IMR-90 (cell line): Measurements from ENCODE around the gene ANKRD27. TPM values are rescaled to one million over a fixed set of nuclear protein-coding genes. Genes with fewer than 3 reads are reported as not detected.

Source experiments
- ATAC-seq: fragments of 200-7000 bp; cut with Tn5 transposase; 2 replicates; pipeline ENCODE4 v1.9.1; 2020; ENCODE audit warnings: low read depth, mild to moderate bottlenecking, moderate library complexity
- BruUV-seq: library from RNA; stranded (reverse); fragments of 400-500 nt; replicated peaks from 2 replicates; lab custom pipeline; 2021; lab: Mats Ljungman, UMichigan
- CTCF ChIA-PET: fragments of 300-600 bp; formaldehyde crosslinking; extraction: SDS; loops from one replicate; lab custom pipeline; 2021; ENCODE audit warnings: antibody characterized with exemption; lab: Yijun Ruan, JAX
- POLR2A ChIA-PET: fragments of 300-600 bp; sonication (Branson Sonifier 250); formaldehyde crosslinking; loops from one replicate; lab custom pipeline; 2022; ENCODE audit warnings: antibody characterized with exemption; ENCODE audit not compliant: unreplicated experiment; lab: Charles Lee
- DNase-seq: peaks from one replicate; pipeline ENCODE4 v3.0.0; 2013
- H2AFZ ChIP-seq: replicated peaks from 2 replicates; pipeline ENCODE3; 2013; ENCODE audit warnings: low read length, mild to moderate bottlenecking; ENCODE audit not compliant: poor library complexity
- H2AK5ac ChIP-seq: 2 replicates; pipeline ENCODE4 v1.6.1; 2013; ENCODE audit warnings: low read depth, low read length, inconsistent platforms
- H2AK9ac ChIP-seq: replicated peaks from 2 replicates; pipeline ENCODE3; 2013; ENCODE audit warnings: mild to moderate bottlenecking, low read depth, low read length, moderate library complexity; ENCODE audit not compliant: poor library complexity
- H2BK120ac ChIP-seq: 2 replicates; pipeline ENCODE4 v1.6.1; 2013; ENCODE audit warnings: low read depth, low read length, inconsistent platforms
- H2BK15ac ChIP-seq: 3 replicates; pipeline ENCODE4 v1.6.1; 2013; ENCODE audit warnings: low read depth, low read length, inconsistent platforms
- H2BK20ac ChIP-seq: 2 replicates; pipeline ENCODE4 v1.6.1; 2013; ENCODE audit warnings: low read depth, mild to moderate bottlenecking, inconsistent platforms, low read length, moderate library complexity
- H2BK5ac ChIP-seq: 2 replicates; pipeline ENCODE4 v1.6.1; 2013; ENCODE audit warnings: mild to moderate bottlenecking, low read depth, low read length, inconsistent platforms; ENCODE audit not compliant: poor library complexity, severe bottlenecking
- H3K14ac ChIP-seq: replicated peaks from 2 replicates; pipeline ENCODE4 v1.6.1; 2013; ENCODE audit warnings: low read depth, low read length, inconsistent platforms
- H3K18ac ChIP-seq: 2 replicates; pipeline ENCODE4 v1.6.1; 2013; ENCODE audit warnings: low read depth, low read length, control low read depth
- H3K23ac ChIP-seq: 2 replicates; pipeline ENCODE4 v1.6.1; 2013; ENCODE audit warnings: low read depth, low read length, inconsistent platforms
- H3K27ac ChIP-seq: 2 replicates; pipeline ENCODE4 v1.5.1; 2013; ENCODE audit warnings: mild to moderate bottlenecking, control low read depth, low read length; ENCODE audit not compliant: insufficient read depth
- H3K27me3 ChIP-seq: 2 replicates; pipeline ENCODE4 v1.6.1; 2013; ENCODE audit warnings: low read length; ENCODE audit not compliant: control insufficient read depth, insufficient read depth
- H3K36me3 ChIP-seq: 2 replicates; pipeline ENCODE4 v1.6.1; 2013; ENCODE audit warnings: low read length, mixed read lengths; ENCODE audit not compliant: control insufficient read depth, insufficient read depth
- H3K4ac ChIP-seq: 2 replicates; pipeline ENCODE4 v1.6.1; 2013; ENCODE audit warnings: low read depth, low read length, inconsistent platforms
- H3K4me1 ChIP-seq: 2 replicates; pipeline ENCODE4 v1.6.1; 2013; ENCODE audit warnings: low read length, mixed read lengths; ENCODE audit not compliant: control insufficient read depth, insufficient read depth
- H3K4me2 ChIP-seq: 2 replicates; pipeline ENCODE4 v1.6.1; 2013; ENCODE audit warnings: low read depth, mild to moderate bottlenecking, control low read depth, low read length, moderate library complexity
- H3K4me3 ChIP-seq: 2 replicates; pipeline ENCODE4 v1.5.1; 2013; ENCODE audit warnings: low read depth, mild to moderate bottlenecking, control low read depth, low read length, moderate library complexity; ENCODE audit not compliant: insufficient read depth
- H3K56ac ChIP-seq: 2 replicates; pipeline ENCODE4 v1.6.1; 2013; ENCODE audit warnings: low read length, inconsistent platforms; ENCODE audit not compliant: insufficient read depth; ENCODE audit errors: extremely low read depth
- H3K79me1 ChIP-seq, 2 experiments: 2 replicates each; pipeline ENCODE4 v1.6.1; 2013; ENCODE audit warnings: low read length in 2 of 2, inconsistent platforms in 1 of 2, low read depth in 1 of 2
- H3K9ac ChIP-seq: 2 replicates; pipeline ENCODE4 v1.6.1; 2013; ENCODE audit warnings: low read depth, low read length, control low read depth
- H3K9me1 ChIP-seq: 2 replicates; pipeline ENCODE4 v1.6.1; 2013; ENCODE audit warnings: low read length, inconsistent platforms; ENCODE audit not compliant: insufficient read depth
- H3K9me3 ChIP-seq: 2 replicates; pipeline ENCODE4 v1.6.1; 2013; ENCODE audit warnings: low read length; ENCODE audit not compliant: control insufficient read depth, insufficient read depth
- H4K20me1 ChIP-seq: 2 replicates; pipeline ENCODE4 v1.6.1; 2013; ENCODE audit warnings: low read length, inconsistent platforms; ENCODE audit not compliant: insufficient read depth
- H4K5ac ChIP-seq: 2 replicates; pipeline ENCODE4 v1.6.1; 2013; ENCODE audit warnings: mild to moderate bottlenecking, low read depth, low read length, control low read depth
- H4K8ac ChIP-seq, 2 experiments: 2 replicates each; pipeline ENCODE4 v1.6.1; 2013; ENCODE audit warnings: low read depth in 2 of 2, low read length in 2 of 2, control low read depth in 1 of 2, inconsistent platforms in 1 of 2
- H4K91ac ChIP-seq: 2 replicates; pipeline ENCODE4 v1.6.1; 2013; ENCODE audit warnings: low read depth, low read length, inconsistent platforms; ENCODE audit not compliant: insufficient read depth
- BHLHE40 ChIP-seq: fragments of 150-350 bp; IDR thresholded peaks from 2 replicates; pipeline ENCODE4 v1.6.1; 2016; ENCODE audit warnings: mild to moderate bottlenecking, low read depth, low read length
- CEBPB ChIP-seq: IDR thresholded peaks from 2 replicates; pipeline ENCODE4 v1.6.1; 2012; ENCODE audit warnings: low read depth, low read length, improper control_type of control experiment
- CHD1 ChIP-seq: IDR thresholded peaks from 2 replicates; pipeline ENCODE4 v1.6.1; 2012; ENCODE audit warnings: low read depth, low read length, improper control_type of control experiment
- FOS ChIP-seq: fragments of 150-350 bp; IDR thresholded peaks from 2 replicates; pipeline ENCODE4 v1.6.1; 2016; ENCODE audit warnings: low read depth, low read length
- MAFK ChIP-seq: IDR thresholded peaks from 2 replicates; pipeline ENCODE4 v1.6.1; 2012; ENCODE audit warnings: low read depth, low read length, improper control_type of control experiment
- MAZ ChIP-seq: IDR thresholded peaks from 2 replicates; pipeline ENCODE4 v1.6.1; 2012; ENCODE audit warnings: low read depth, mild to moderate bottlenecking, low read length, improper control_type of control experiment, moderate library complexity, borderline replicate concordance
- MXI1 ChIP-seq: IDR thresholded peaks from 2 replicates; pipeline ENCODE4 v1.6.1; 2012; ENCODE audit warnings: low read depth, mild to moderate bottlenecking, low read length, moderate library complexity, borderline replicate concordance
- NFE2L2 ChIP-seq: fragments of 150-350 bp; IDR thresholded peaks from 2 replicates; pipeline ENCODE4 v1.6.1; 2016; ENCODE audit warnings: low read depth, mild to moderate bottlenecking, low read length
- POLR2A ChIP-seq: IDR thresholded peaks from 2 replicates; pipeline ENCODE4 v1.6.1; 2012; ENCODE audit warnings: mild to moderate bottlenecking, low read depth, low read length
- RAD21 ChIP-seq: IDR thresholded peaks from 2 replicates; pipeline ENCODE4 v1.6.1; 2012; ENCODE audit warnings: low read length, improper control_type of control experiment
- RCOR1 ChIP-seq: IDR thresholded peaks from 2 replicates; pipeline ENCODE4 v1.6.1; 2012; ENCODE audit warnings: mild to moderate bottlenecking, low read length, improper control_type of control experiment; ENCODE audit not compliant: insufficient replicate concordance
- RFX5 ChIP-seq: IDR thresholded peaks from 2 replicates; pipeline ENCODE4 v1.8.0; 2012; ENCODE audit warnings: low read depth, mild to moderate bottlenecking, low read length, moderate library complexity
- WGBS, 2 experiments: methylation state at CpG; one replicate each; pipeline versions ENCODE4 v1.1.5 to v1.1.7; 2013; ENCODE audit warnings: missing lambda C conversion rate in 2 of 2; ENCODE audit not compliant: insufficient read length in 1 of 2; ENCODE audit errors: extremely low coverage in 2 of 2; 5-methylcytosine and 5-hydroxymethylcytosine counted together
- dilution Hi-C: fragments of 300-500 bp; cut with HindIII; formaldehyde crosslinking; loops from one replicate; pipeline ENCODE4 v1.14.3; 2018; ENCODE audit warnings: low sequenced_read_pairs; ENCODE audit not compliant: unreplicated experiment
- in situ Hi-C: fragments of 300-500 bp; cut with MboI; formaldehyde crosslinking; loops from 3 replicates; pipeline ENCODE4 v1.14.3; 2019; ENCODE audit warnings: low sequenced_read_pairs, inconsistent platforms, mixed read lengths
- intact Hi-C: fragments of 100-400 bp; cut with micrococcal nuclease; formaldehyde crosslinking; loops from 2 replicates; pipeline ENCODE4 v1.10.0; 2022
- polyA plus RNA-seq, 3 experiments: library from polyadenylated mRNA; depleted of rRNA; stranded (reverse); fragments of >200 nt; gene quantifications; 2 replicates each; pipeline ENCODE4 v1.2.3, GENCODE V29; 2012; ENCODE audit warnings: low replicate concordance in 1 of 3
- total RNA-seq: library from RNA; depleted of rRNA; stranded (reverse); fragments of >200 nt; gene quantifications from 2 replicates; pipeline ENCODE4 v1.2.3, GENCODE V29; 2012
- TF ChIP-seq, protein P1 (sequence below): fragments of 150-350 bp; IDR thresholded peaks from 2 replicates; pipeline ENCODE4 v1.6.1; 2017; ENCODE audit warnings: mild to moderate bottlenecking, antibody characterized with exemption, low read length, low read depth
- TF ChIP-seq, protein P2 (sequence below): conservative IDR thresholded peaks from 2 replicates; pipeline ENCODE4 v1.5.1; 2012; ENCODE audit warnings: mild to moderate bottlenecking, low read depth, low read length, improper control_type of control experiment
- TF ChIP-seq, protein P3 (sequence below): fragments of 150-350 bp; IDR thresholded peaks from 2 replicates; pipeline ENCODE4 v1.6.1; 2016; ENCODE audit warnings: low read depth, mild to moderate bottlenecking, low read length, moderate library complexity, borderline replicate concordance

Gene ANKRD27
- total and polyA plus RNA-seq, 2 of the 4 experiments (the other 2 are of a cell fraction): 16.7 to 35.0 TPM

DNA sequence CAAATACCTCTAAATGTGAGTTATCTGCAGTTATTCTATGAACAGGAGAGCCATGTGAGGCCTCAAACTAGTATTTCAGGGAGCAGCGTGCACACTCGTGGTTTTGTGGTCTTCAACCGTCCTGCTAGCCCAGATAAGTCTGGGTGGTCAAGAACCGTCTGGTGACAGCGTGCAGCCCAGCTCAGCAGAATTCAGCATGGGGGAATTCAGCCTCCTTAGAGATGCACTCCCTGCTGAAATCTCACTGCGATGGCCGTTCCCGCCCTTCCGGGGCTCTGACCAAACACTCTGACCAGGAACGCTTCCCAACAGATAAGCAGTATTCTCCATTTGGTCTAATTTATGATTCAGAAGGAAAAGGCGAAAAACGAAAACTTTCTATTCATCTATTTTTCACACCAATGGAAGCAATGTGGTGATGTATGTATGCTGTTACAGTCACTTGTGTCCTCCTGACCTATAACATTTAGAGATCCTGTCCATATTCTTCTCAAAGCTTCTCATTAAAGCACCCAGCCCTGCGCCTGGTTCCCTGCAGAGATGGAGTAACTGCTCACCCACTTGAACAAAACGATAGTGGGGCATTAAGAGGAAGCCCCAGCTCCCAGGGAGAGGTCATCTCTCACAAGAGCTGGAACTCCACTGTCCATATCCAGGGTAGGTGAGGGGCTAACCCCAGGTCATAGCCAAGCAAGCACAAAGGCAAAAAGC, 2.9 kb downstream of the ANKRD27 start:
- Histone ChIP-seq H2AK9ac (no peak overlapping the region), H4K91ac (no peak overlapping the region), H3K14ac (no peak overlapping the region), H3K18ac (no peak overlapping the region), H3K4me3 (no peak overlapping the region), H4K5ac (no peak overlapping the region), H3K4me2 (no peak overlapping the region), H4K20me1 (peaks cover 56% of the 10 kb centered on the region), H2BK5ac (no peak overlapping the region), H3K4ac (no peak overlapping the region), H3K36me3 (peaks cover under 1% of the 10 kb centered on the region; the same call in 1 of the 2 replicates), H3K56ac (no peak overlapping the region), H2AK5ac (no peak overlapping the region), H2BK15ac (no peak overlapping the region), H3K23ac (no peak overlapping the region), H3K27me3 (peaks cover 13% of the 10 kb centered on the region), H3K4me1 (peaks cover 9% of the 10 kb centered on the region; the same call in 1 of the 2 replicates), H3K9ac (no peak overlapping the region), H2BK20ac (no peak overlapping the region), H2AFZ (no peak overlapping the region), H3K79me1 (peaks cover 33 to 64% of the 10 kb centered on the region in 2 experiments), H3K9me3 (no peaks in the 10 kb centered on the region), H3K9me1 (peaks cover 14% of the 10 kb centered on the region), H4K8ac (no peak overlapping the region), H3K27ac (no peak overlapping the region), H2BK120ac (no peak overlapping the region)
- BruUV-seq: no TSS peak
- intact Hi-C loops: loop anchor here (5.0 kb wide), 1 partner anchor 245 kb away; no protein-coding TSS in a partner anchor
- ATAC-seq (no peak), DNase-seq (no peak)
- dilution Hi-C loops: no loop called here
- ChIA-PET POLR2A (no interaction called here), CTCF (no interaction called here)
- WGBS, 2 experiments: 82% methylated on average over 7 of the region's 14 CpGs; no CpG with 5 or more reads in 1 of the 2 experiments
- in situ Hi-C loops: no loop called here
- TF ChIP-seq MAFK: no peak
- TF ChIP-seq, protein P1, sequence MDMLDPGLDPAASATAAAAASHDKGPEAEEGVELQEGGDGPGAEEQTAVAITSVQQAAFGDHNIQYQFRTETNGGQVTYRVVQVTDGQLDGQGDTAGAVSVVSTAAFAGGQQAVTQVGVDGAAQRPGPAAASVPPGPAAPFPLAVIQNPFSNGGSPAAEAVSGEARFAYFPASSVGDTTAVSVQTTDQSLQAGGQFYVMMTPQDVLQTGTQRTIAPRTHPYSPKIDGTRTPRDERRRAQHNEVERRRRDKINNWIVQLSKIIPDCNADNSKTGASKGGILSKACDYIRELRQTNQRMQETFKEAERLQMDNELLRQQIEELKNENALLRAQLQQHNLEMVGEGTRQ: no peak
- TF ChIP-seq RFX5: no peak
- TF ChIP-seq, protein P2, sequence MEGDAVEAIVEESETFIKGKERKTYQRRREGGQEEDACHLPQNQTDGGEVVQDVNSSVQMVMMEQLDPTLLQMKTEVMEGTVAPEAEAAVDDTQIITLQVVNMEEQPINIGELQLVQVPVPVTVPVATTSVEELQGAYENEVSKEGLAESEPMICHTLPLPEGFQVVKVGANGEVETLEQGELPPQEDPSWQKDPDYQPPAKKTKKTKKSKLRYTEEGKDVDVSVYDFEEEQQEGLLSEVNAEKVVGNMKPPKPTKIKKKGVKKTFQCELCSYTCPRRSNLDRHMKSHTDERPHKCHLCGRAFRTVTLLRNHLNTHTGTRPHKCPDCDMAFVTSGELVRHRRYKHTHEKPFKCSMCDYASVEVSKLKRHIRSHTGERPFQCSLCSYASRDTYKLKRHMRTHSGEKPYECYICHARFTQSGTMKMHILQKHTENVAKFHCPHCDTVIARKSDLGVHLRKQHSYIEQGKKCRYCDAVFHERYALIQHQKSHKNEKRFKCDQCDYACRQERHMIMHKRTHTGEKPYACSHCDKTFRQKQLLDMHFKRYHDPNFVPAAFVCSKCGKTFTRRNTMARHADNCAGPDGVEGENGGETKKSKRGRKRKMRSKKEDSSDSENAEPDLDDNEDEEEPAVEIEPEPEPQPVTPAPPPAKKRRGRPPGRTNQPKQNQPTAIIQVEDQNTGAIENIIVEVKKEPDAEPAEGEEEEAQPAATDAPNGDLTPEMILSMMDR: no peak
- no peak for TF ChIP-seq RCOR1
- TF ChIP-seq CHD1: no peak
- no peak for TF ChIP-seq NFE2L2
- TF ChIP-seq CEBPB: no peak
- TF ChIP-seq, protein P3, sequence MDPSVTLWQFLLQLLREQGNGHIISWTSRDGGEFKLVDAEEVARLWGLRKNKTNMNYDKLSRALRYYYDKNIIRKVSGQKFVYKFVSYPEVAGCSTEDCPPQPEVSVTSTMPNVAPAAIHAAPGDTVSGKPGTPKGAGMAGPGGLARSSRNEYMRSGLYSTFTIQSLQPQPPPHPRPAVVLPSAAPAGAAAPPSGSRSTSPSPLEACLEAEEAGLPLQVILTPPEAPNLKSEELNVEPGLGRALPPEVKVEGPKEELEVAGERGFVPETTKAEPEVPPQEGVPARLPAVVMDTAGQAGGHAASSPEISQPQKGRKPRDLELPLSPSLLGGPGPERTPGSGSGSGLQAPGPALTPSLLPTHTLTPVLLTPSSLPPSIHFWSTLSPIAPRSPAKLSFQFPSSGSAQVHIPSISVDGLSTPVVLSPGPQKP: no peak
- TF ChIP-seq BHLHE40: no peak
- TF ChIP-seq RAD21: no peak
- TF ChIP-seq POLR2A: no peak
- no peak for TF ChIP-seq MXI1
- TF ChIP-seq MAZ: no peak
- TF ChIP-seq FOS: no peak
